Hepatocyte (in vitro differentiated cells): ENCODE measurements around the gene C1orf53. TPM values are rescaled to one million over a fixed set of nuclear protein-coding genes. Genes with fewer than 3 reads are reported as not detected.
"Not testable (repeated sequence)": the region's sequence is repeated elsewhere in the genome, so short reads cannot be mapped to it uniquely, and the experiment has no call there.

ENCODE experiments used
- DNase-seq: peaks from one replicate; pipeline ENCODE4 v3.0.0-alpha.2; 2016; ENCODE audit warnings: low spot score
- H2AFZ ChIP-seq: fragments of 200-600 bp; sonication (generic); 2 replicates; pipeline ENCODE4 v1.6.0; 2016; ENCODE audit warnings: antibody characterized with exemption, mild to moderate bottlenecking
- H3K27ac ChIP-seq: fragments of 200-600 bp; sonication (generic); 2 replicates; pipeline ENCODE4 v1.5.1; 2016; ENCODE audit warnings: mild to moderate bottlenecking
- H3K27me3 ChIP-seq: fragments of 200-600 bp; sonication (generic); 2 replicates; pipeline ENCODE4 v1.6.1; 2016
- H3K36me3 ChIP-seq: fragments of 200-600 bp; sonication (generic); replicated peaks from 2 replicates; pipeline ENCODE4 v1.5.1; 2016; ENCODE audit warnings: low read depth; ENCODE audit not compliant: insufficient read depth
- H3K4me1 ChIP-seq: fragments of 200-600 bp; sonication (generic); 2 replicates; pipeline ENCODE4 v1.5.1; 2016; ENCODE audit warnings: mild to moderate bottlenecking, moderate library complexity; ENCODE audit not compliant: insufficient read depth
- H3K4me2 ChIP-seq: fragments of 200-600 bp; sonication (generic); 2 replicates; pipeline ENCODE4 v1.6.0; 2016
- H3K4me3 ChIP-seq: fragments of 200-600 bp; sonication (generic); 2 replicates; pipeline ENCODE4 v1.5.1; 2016; ENCODE audit warnings: mild to moderate bottlenecking
- H3K79me2 ChIP-seq: fragments of 200-600 bp; sonication (generic); 2 replicates; pipeline ENCODE4 v1.6.0; 2017; ENCODE audit warnings: mild to moderate bottlenecking
- H3K9me2 ChIP-seq: fragments of 200-600 bp; sonication (generic); replicated peaks from 2 replicates; pipeline ENCODE4 v1.6.0; 2017; ENCODE audit warnings: mild to moderate bottlenecking; ENCODE audit not compliant: insufficient read depth
- H3K9me3 ChIP-seq: fragments of 200-600 bp; sonication (generic); 2 replicates; pipeline ENCODE4 v1.5.1; 2016; ENCODE audit warnings: low read depth, mild to moderate bottlenecking
- H4K20me1 ChIP-seq: fragments of 200-600 bp; sonication (generic); 2 replicates; pipeline ENCODE4 v1.6.0; 2016; ENCODE audit warnings: mild to moderate bottlenecking; ENCODE audit not compliant: insufficient read depth, poor library complexity, severe bottlenecking
- CTCF ChIP-seq: fragments of 200-600 bp; sonication (generic); IDR thresholded peaks from 2 replicates; pipeline ENCODE4 v1.5.1; 2016; ENCODE audit warnings: antibody characterized with exemption, mild to moderate bottlenecking; ENCODE audit not compliant: poor library complexity
- EZH2 ChIP-seq: fragments of 200-600 bp; sonication (generic); IDR thresholded peaks from 2 replicates; pipeline ENCODE4 v1.6.1; 2016; ENCODE audit warnings: antibody characterized with exemption, mild to moderate bottlenecking, borderline replicate concordance
- EZH2phosphoT487 ChIP-seq: fragments of 200-600 bp; sonication (generic); IDR thresholded peaks from one replicate; pipeline ENCODE4 v1.6.1; 2018; ENCODE audit warnings: antibody characterized with exemption, mild to moderate bottlenecking, low read depth, moderate library complexity; ENCODE audit not compliant: unreplicated experiment, severe bottlenecking
- WGBS: methylation state at CpG from one replicate; pipeline ENCODE4 v1.1.6; 2016; ENCODE audit warnings: low lambda C conversion rate; ENCODE audit errors: missing lambda C conversion rate; 5-methylcytosine and 5-hydroxymethylcytosine counted together
- polyA plus RNA-seq: library from polyadenylated mRNA; unstranded; fragments of >200 nt; fragmentation: Nextera tagmentation; extraction: Ambion mirVana; gene quantifications from 2 replicates; pipeline ENCODE4 v1.2.1, GENCODE V29; 2016
- total RNA-seq: library from RNA; depleted of rRNA; stranded (reverse); fragments of >200 nt; gene quantifications from 2 replicates; pipeline ENCODE4 v1.2.3, GENCODE V29; 2014

Gene C1orf53
- total and polyA plus RNA-seq, 2 experiments from 2014 or later, result 9.0 to 15.7 TPM

- Histone ChIP-seq H3K27me3 (no peaks in the 10 kb centered on the region), H3K9me3 (no peaks in the 10 kb centered on the region), H3K27ac (no peak overlapping the region), H3K4me1 (no peaks in the 10 kb centered on the region), H3K4me2 (no peak overlapping the region), H2AFZ (no peak overlapping the region), H3K36me3 (no peaks in the 10 kb centered on the region), H4K20me1 (no peaks in the 10 kb centered on the region), H3K79me2 (no peaks in the 10 kb centered on the region), H3K4me3 (no peak overlapping the region), H3K9me2 (no peaks in the 10 kb centered on the region)
- peak; percentile 49 for DNase-seq
- TF ChIP-seq EZH2 (no peak), CTCF (peak; percentile 61), EZH2phosphoT487 (no peak)
- 6% methylated on average over 7 of the region's 7 CpGs for WGBS
Measured at GRCh38 chr1:197868751-197869489, 33.5 kb upstream of the C1orf53 start.

- Histone ChIP-seq H3K4me1 (no peaks in the 10 kb centered on the region), H3K4me3 (no peak overlapping the region), H3K9me3 (no peaks in the 10 kb centered on the region), H3K27ac (no peak overlapping the region), H2AFZ (no peak overlapping the region), H3K9me2 (no peaks in the 10 kb centered on the region), H3K4me2 (no peak overlapping the region), H4K20me1 (no peaks in the 10 kb centered on the region), H3K79me2 (no peaks in the 10 kb centered on the region), H3K36me3 (no peaks in the 10 kb centered on the region), H3K27me3 (no peaks in the 10 kb centered on the region)
- TF ChIP-seq CTCF (no peak), EZH2 (no peak), EZH2phosphoT487 (no peak)
- WGBS, result 48% methylated on average over 2 of the region's 2 CpGs
- no peak for DNase-seq
Measured at GRCh38 chr1:197869490-197870077, 32.8 kb upstream of the C1orf53 start.

- H3K27me3 ChIP-seq, result no peaks in the 10 kb centered on the region
- H4K20me1 ChIP-seq, result no peaks in the 10 kb centered on the region
- H3K36me3 ChIP-seq, result no peaks in the 10 kb centered on the region
- no peak overlapping the region for H2AFZ ChIP-seq
- no peaks in the 10 kb centered on the region for H3K9me2 ChIP-seq
- no peak for TF ChIP-seq CTCF
- TF ChIP-seq EZH2phosphoT487, result no peak
- no peak overlapping the region for H3K4me3 ChIP-seq
- no peaks in the 10 kb centered on the region for H3K4me1 ChIP-seq
- H3K27ac ChIP-seq, result no peak overlapping the region
- H3K4me2 ChIP-seq, result no peak overlapping the region
- H3K79me2 ChIP-seq, result no peaks in the 10 kb centered on the region
- no peak for DNase-seq
- no peaks in the 10 kb centered on the region for H3K9me3 ChIP-seq
Measured at GRCh38 chr1:197876894-197877293, 25.5 kb upstream of the C1orf53 start.

GRCh38 chr1:197880385-197880784 lies 22.0 kb upstream of the C1orf53 start:
- H3K27me3 ChIP-seq, H3K9me3 ChIP-seq, H3K4me2 ChIP-seq, H3K4me3 ChIP-seq, H3K9me2 ChIP-seq, H3K4me1 ChIP-seq, H3K36me3 ChIP-seq, H2AFZ ChIP-seq, H4K20me1 ChIP-seq, DNase-seq, H3K79me2 ChIP-seq, H3K27ac ChIP-seq: not testable (repeated sequence)
- 77% methylated on average over 4 of the region's 4 CpGs for WGBS

- H3K27ac ChIP-seq, H3K4me2 ChIP-seq, H2AFZ ChIP-seq, DNase-seq, H3K79me2 ChIP-seq, H4K20me1 ChIP-seq, H3K4me3 ChIP-seq, H3K9me2 ChIP-seq, H3K4me1 ChIP-seq, H3K27me3 ChIP-seq, H3K36me3 ChIP-seq, H3K9me3 ChIP-seq: not testable (repeated sequence)
- 67% methylated on average over 2 of the region's 2 CpGs for WGBS
Measured at GRCh38 chr1:197882241-197882640, 20.2 kb upstream of the C1orf53 start.
